CD4-positive, CD25-positive, alpha-beta regulatory T cell (primary cell): Measurements from ENCODE around the gene MYH13. TPM values are rescaled to one million over a fixed set of nuclear protein-coding genes. Genes with fewer than 3 reads are reported as not detected.

Experiments
- ATAC-seq, 2 donors: fragments of 150-1000 bp; cut with Tn5 transposase; one replicate each; pipeline ENCODE4 v1.10.0; 2021; ENCODE audit warnings: low read depth in 2 of 2, moderate number of reproducible peaks in 2 of 2, moderate library complexity in 1 of 2
- DNase-seq, 3 donors: peaks; one replicate each; pipeline versions ENCODE4 v3.0.0 to v3.0.0-alpha.2; 2012 to 2022; ENCODE audit warnings: mixed read lengths in 1 of 3
- H3K27ac ChIP-seq: one replicate; pipeline ENCODE4 v1.7.0; 2013; ENCODE audit warnings: mild to moderate bottlenecking, low read length; ENCODE audit not compliant: insufficient read depth, poor library complexity, severe bottlenecking
- H3K27me3 ChIP-seq: one replicate; pipeline ENCODE4 v1.7.0; 2013; ENCODE audit warnings: low read length; ENCODE audit not compliant: control insufficient read depth, insufficient read depth
- H3K36me3 ChIP-seq: one replicate; pipeline ENCODE4 v1.7.0; 2013; ENCODE audit warnings: mild to moderate bottlenecking, low read length, moderate library complexity; ENCODE audit not compliant: control insufficient read depth, insufficient read depth
- H3K4me1 ChIP-seq: 2 replicates; pipeline ENCODE4 v1.7.0; 2013; ENCODE audit warnings: mild to moderate bottlenecking, low read length; ENCODE audit not compliant: insufficient read depth, control insufficient read depth, poor library complexity, severe bottlenecking
- H3K4me3 ChIP-seq: one replicate; pipeline ENCODE4 v1.7.0; 2013; ENCODE audit warnings: low read depth, mild to moderate bottlenecking, low read length, moderate library complexity
- H3K9me3 ChIP-seq, 2 experiments: 1 replicate in 1 of 2; 2 replicates in 1 of 2; pipeline ENCODE4 v1.7.0; 2013; ENCODE audit warnings: low read length in 2 of 2, mild to moderate bottlenecking in 1 of 2, moderate library complexity in 1 of 2; ENCODE audit not compliant: control insufficient read depth in 2 of 2
- H3K27ac Mint-ChIP-seq, 3 donors: one replicate each; pipeline ENCODE4 v1.8.0; 2020 to 2022; ENCODE audit warnings: mild to moderate bottlenecking in 3 of 3, mixed read lengths in 3 of 3, moderate library complexity in 2 of 3
- H3K27me3 Mint-ChIP-seq: one replicate; pipeline ENCODE4 v1.8.0; 2022; ENCODE audit warnings: mild to moderate bottlenecking, mixed read lengths
- H3K36me3 Mint-ChIP-seq: one replicate; pipeline ENCODE4 v1.8.0; 2020; ENCODE audit warnings: mixed read lengths
- H3K4me1 Mint-ChIP-seq, 4 donors: one replicate each; pipeline ENCODE4 v1.8.0; 2020 to 2022; ENCODE audit warnings: mixed read lengths in 4 of 4, mild to moderate bottlenecking in 1 of 4
- H3K4me3 Mint-ChIP-seq, 4 donors: one replicate each; pipeline ENCODE4 v1.8.0; 2020 to 2022; ENCODE audit warnings: mild to moderate bottlenecking in 4 of 4, mixed read lengths in 4 of 4, moderate library complexity in 3 of 4
- H3K9me3 Mint-ChIP-seq, 7 donors: one replicate each; pipeline ENCODE4 v1.8.0; 2020 to 2022; ENCODE audit warnings: mixed read lengths in 7 of 7, mild to moderate bottlenecking in 3 of 7, moderate library complexity in 2 of 7
- polyA plus RNA-seq, 4 donors: library from polyadenylated mRNA; unstranded; fragments of 300-500 nt; fragmentation: Illumina TruSeq; gene quantifications; one replicate each; pipeline ENCODE4 v1.2.3, GENCODE V29; 2021
- total RNA-seq: library from RNA; stranded (reverse); gene quantifications from one replicate; pipeline ENCODE4 v1.2.3, GENCODE V29; 2022

The MYH13 gene
- total and polyA plus RNA-seq, 5 donors from 2014 or later = not detected

DNA sequence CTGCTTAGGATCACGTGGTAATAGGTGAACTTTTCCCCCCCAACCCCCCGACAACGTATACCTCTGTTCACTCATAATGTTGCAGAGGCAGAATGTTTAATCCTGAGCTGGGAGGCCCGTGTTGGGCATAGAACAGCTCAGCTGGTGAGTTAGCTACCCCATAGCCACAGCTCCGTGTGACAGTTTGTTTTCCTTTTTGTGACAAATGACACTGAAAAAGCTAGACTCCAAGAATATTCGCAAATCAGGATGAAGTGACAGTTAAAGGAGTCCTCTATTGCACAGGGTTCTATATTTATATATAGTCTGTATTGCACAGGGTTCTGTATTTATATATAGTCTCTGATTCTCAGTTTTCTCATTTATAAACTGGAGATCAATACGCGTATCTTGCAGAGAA lies 33.8 kb downstream of the MYH13 start:
- no peaks in the 10 kb centered on the region for H3K27me3 Mint-ChIP-seq
- H3K4me3 Mint-ChIP-seq = no peak overlapping the region
- H3K9me3 Mint-ChIP-seq = peaks cover 0 to 3% (median 0%) of the 10 kb centered on the region in 7 donors
- H3K4me1 Mint-ChIP-seq = no peaks in the 10 kb centered on the region
- Histone ChIP-seq H3K4me3 (no peak overlapping the region), H3K9me3 (no peaks in the 10 kb centered on the region), H3K4me1 (no peaks in the 10 kb centered on the region), H3K27me3 (no peaks in the 10 kb centered on the region), H3K27ac (no peak overlapping the region), H3K36me3 (no peaks in the 10 kb centered on the region)
- H3K27ac Mint-ChIP-seq = no peak overlapping the region
- no peaks in the 10 kb centered on the region for H3K36me3 Mint-ChIP-seq
- ATAC-seq (no peak), DNase-seq (no peak)

GRCh38 chr17:10337976-10338375 lies 34.8 kb downstream of the MYH13 start:
- Histone ChIP-seq H3K27me3 (no peaks in the 10 kb centered on the region), H3K36me3 (no peaks in the 10 kb centered on the region), H3K4me3 (no peak overlapping the region), H3K4me1 (no peaks in the 10 kb centered on the region), H3K9me3 (no peaks in the 10 kb centered on the region), H3K27ac (no peak overlapping the region)
- no peak for DNase-seq
- no peak overlapping the region for H3K27ac Mint-ChIP-seq
- H3K9me3 Mint-ChIP-seq = peaks cover 0 to 3% (median 0%) of the 10 kb centered on the region in 7 donors
- H3K36me3 Mint-ChIP-seq = no peaks in the 10 kb centered on the region
- no peaks in the 10 kb centered on the region for H3K4me1 Mint-ChIP-seq
- H3K4me3 Mint-ChIP-seq = no peak overlapping the region
- H3K27me3 Mint-ChIP-seq = no peaks in the 10 kb centered on the region
- ATAC-seq = no peak

DNA sequence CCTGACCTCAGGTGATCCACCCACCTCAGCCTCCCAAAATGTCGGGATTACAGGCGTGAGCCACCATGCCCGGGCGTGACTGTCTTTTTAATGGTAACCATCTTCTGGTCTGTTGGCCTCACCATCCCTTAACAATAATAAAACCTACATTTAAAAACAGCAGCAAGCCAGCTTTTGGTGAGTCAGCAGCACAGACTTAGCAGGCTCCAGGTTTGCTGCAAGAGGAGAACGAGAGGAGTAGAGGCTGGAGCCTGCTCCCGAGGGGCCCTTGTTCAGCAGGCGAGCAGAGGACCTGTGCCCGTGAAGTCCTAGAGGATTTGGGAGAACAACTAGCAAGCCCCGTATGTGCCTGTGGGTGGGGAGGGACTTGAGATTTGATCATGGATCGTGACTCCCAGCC lies 35.7 kb downstream of the MYH13 start:
- Histone ChIP-seq H3K4me1 (no peaks in the 10 kb centered on the region), H3K36me3 (no peaks in the 10 kb centered on the region), H3K9me3 (no peaks in the 10 kb centered on the region), H3K27me3 (no peaks in the 10 kb centered on the region), H3K27ac (no peak overlapping the region), H3K4me3 (no peak overlapping the region)
- ATAC-seq (no peak), DNase-seq (no peak)
- H3K36me3 Mint-ChIP-seq = no peaks in the 10 kb centered on the region
- H3K4me3 Mint-ChIP-seq = no peak overlapping the region
- peaks cover 0 to 1% (median 0%) of the 10 kb centered on the region in 7 donors for H3K9me3 Mint-ChIP-seq
- no peak overlapping the region for H3K27ac Mint-ChIP-seq
- no peaks in the 10 kb centered on the region for H3K27me3 Mint-ChIP-seq
- H3K4me1 Mint-ChIP-seq = no peaks in the 10 kb centered on the region

- ATAC-seq (no peak), DNase-seq (no peak)
- Histone ChIP-seq H3K4me3 (no peak overlapping the region), H3K36me3 (no peaks in the 10 kb centered on the region), H3K4me1 (no peaks in the 10 kb centered on the region), H3K27me3 (no peaks in the 10 kb centered on the region), H3K27ac (no peak overlapping the region), H3K9me3 (no peaks in the 10 kb centered on the region)
- Mint-ChIP-seq H3K27me3 (no peaks in the 10 kb centered on the region), H3K4me3 (no peak overlapping the region), H3K9me3 (peaks cover 0 to 1% (median 0%) of the 10 kb centered on the region in 7 donors), H3K27ac (no peak overlapping the region), H3K36me3 (no peaks in the 10 kb centered on the region), H3K4me1 (no peaks in the 10 kb centered on the region)
Measured at GRCh38 chr17:10336393-10336792, 36.4 kb downstream of the MYH13 start.

GRCh38 chr17:10332515-10332914 lies 40.3 kb downstream of the MYH13 start:
- no peaks in the 10 kb centered on the region for H3K9me3 ChIP-seq
- ATAC-seq (no peak), DNase-seq (no peak)
- no peaks in the 10 kb centered on the region for H3K27me3 ChIP-seq
- H3K4me3 ChIP-seq = no peak overlapping the region
- Mint-ChIP-seq H3K27ac (no peak overlapping the region), H3K4me3 (no peak overlapping the region), H3K36me3 (no peaks in the 10 kb centered on the region), H3K4me1 (peaks cover 0 to 4% (median 2%) of the 10 kb centered on the region in 4 donors), H3K27me3 (no peaks in the 10 kb centered on the region), H3K9me3 (peaks cover 0 to 6% (median 0%) of the 10 kb centered on the region in 7 donors)
- no peak overlapping the region for H3K27ac ChIP-seq
- H3K36me3 ChIP-seq = no peaks in the 10 kb centered on the region
- no peaks in the 10 kb centered on the region for H3K4me1 ChIP-seq

GRCh38 chr17:10328971-10329923 lies 43.6 kb downstream of the MYH13 start:
- Mint-ChIP-seq H3K9me3 (peaks cover 0 to 6% (median 0%) of the 10 kb centered on the region in 7 donors), H3K36me3 (no peaks in the 10 kb centered on the region), H3K27ac (no peak overlapping the region), H3K27me3 (no peaks in the 10 kb centered on the region), H3K4me1 (peaks cover 0 to 5% (median 2%) of the 10 kb centered on the region in 4 donors), H3K4me3 (no peak overlapping the region)
- no peaks in the 10 kb centered on the region for H3K4me1 ChIP-seq
- no peak overlapping the region for H3K4me3 ChIP-seq
- no peaks in the 10 kb centered on the region for H3K9me3 ChIP-seq
- no peak for ATAC-seq
- DNase-seq = no peak
- no peaks in the 10 kb centered on the region for H3K27me3 ChIP-seq
- H3K27ac ChIP-seq = no peak overlapping the region
- H3K36me3 ChIP-seq = no peaks in the 10 kb centered on the region

GRCh38 chr17:10328206-10328605 lies 44.6 kb downstream of the MYH13 start:
- Mint-ChIP-seq H3K36me3 (no peaks in the 10 kb centered on the region), H3K4me3 (no peak overlapping the region), H3K9me3 (peaks cover 0 to 6% (median 0%) of the 10 kb centered on the region in 7 donors), H3K27me3 (no peaks in the 10 kb centered on the region), H3K4me1 (peaks cover 0 to 5% (median 2%) of the 10 kb centered on the region in 4 donors), H3K27ac (no peak overlapping the region)
- Histone ChIP-seq H3K4me1 (no peaks in the 10 kb centered on the region), H3K4me3 (no peak overlapping the region), H3K27ac (no peak overlapping the region), H3K9me3 (no peaks in the 10 kb centered on the region), H3K36me3 (no peaks in the 10 kb centered on the region), H3K27me3 (no peaks in the 10 kb centered on the region)
- ATAC-seq = no peak
- DNase-seq = no peak

DNA sequence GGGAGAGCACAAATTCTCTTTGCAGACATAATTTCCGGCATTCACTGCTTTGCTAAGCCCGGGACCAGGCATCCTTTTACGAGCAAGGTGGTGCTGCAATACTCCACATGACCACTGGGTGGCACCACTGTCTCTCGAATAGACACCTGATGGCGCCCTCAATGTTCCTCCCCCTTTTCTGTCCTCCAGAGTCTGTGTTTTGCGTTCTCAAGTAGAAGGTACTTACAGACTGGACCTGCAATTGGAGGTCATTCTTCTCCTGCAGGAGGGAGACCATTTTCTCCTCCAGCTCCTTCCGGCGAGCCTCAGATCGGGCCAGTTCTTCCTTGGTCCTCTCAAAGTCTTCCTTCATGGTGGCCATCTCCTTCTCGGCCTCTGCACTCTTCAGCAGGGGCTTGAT lies 45.2 kb downstream of the MYH13 start:
- Mint-ChIP-seq H3K27ac (no peak overlapping the region), H3K9me3 (peaks cover 0 to 6% (median 0%) of the 10 kb centered on the region in 7 donors), H3K36me3 (no peaks in the 10 kb centered on the region), H3K27me3 (no peaks in the 10 kb centered on the region), H3K4me1 (peaks cover 0 to 5% (median 2%) of the 10 kb centered on the region in 4 donors), H3K4me3 (no peak overlapping the region)
- no peaks in the 10 kb centered on the region for H3K4me1 ChIP-seq
- H3K9me3 ChIP-seq = no peaks in the 10 kb centered on the region
- H3K36me3 ChIP-seq = no peaks in the 10 kb centered on the region
- no peaks in the 10 kb centered on the region for H3K27me3 ChIP-seq
- no peak for ATAC-seq
- no peak overlapping the region for H3K27ac ChIP-seq
- DNase-seq = peak; percentile 5 to 73 (median 27)
- H3K4me3 ChIP-seq = no peak overlapping the region
